GM12892 (cell line): ENCODE results near the gene EPHA4.

Experiments
- DNase-seq: peaks from one replicate; pipeline ENCODE4 v3.0.0; 2011; ENCODE audit not compliant: insufficient read length
- FAIRE-seq: peaks from 2 replicates; lab custom pipeline; 2011; peaks lifted over from hg19 to GRCh38; lab: Jason Lieb, UNC
- POLR2A ChIP-seq: IDR thresholded peaks from 2 replicates; pipeline ENCODE4 v1.6.1; 2011; ENCODE audit warnings: low read depth, low read length, control low read depth
- POLR2AphosphoS5 ChIP-seq: IDR thresholded peaks from 2 replicates; pipeline ENCODE4 v1.6.1; 2011; ENCODE audit warnings: low read depth, low read length, control low read depth
- TAF1 ChIP-seq: IDR thresholded peaks from 2 replicates; pipeline ENCODE4 v1.6.1; 2011; ENCODE audit warnings: low read depth, mild to moderate bottlenecking, control low read depth, low read length, borderline replicate concordance

The EPHA4 gene

DNA sequence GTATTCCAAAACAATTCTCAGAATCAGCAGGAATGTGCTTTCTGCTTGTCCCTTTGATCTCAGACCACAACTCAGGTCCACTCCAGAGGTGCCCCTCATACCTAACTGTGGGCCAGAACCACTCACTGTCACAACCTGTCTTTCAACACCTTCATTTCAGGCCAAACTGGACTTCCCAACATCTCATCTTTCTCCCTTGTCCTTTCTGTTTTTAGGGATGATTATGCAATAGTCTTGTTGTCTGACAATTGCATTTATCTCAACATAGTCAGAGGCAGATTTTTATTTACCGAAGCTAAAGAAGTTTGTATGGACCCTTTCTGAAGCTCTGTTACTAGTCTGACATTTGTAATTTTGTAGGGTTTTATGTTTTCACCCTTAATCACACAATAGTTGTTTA is 95.9 kb downstream of the EPHA4 start:
- TF ChIP-seq POLR2A (no peak), POLR2AphosphoS5 (no peak), TAF1 (no peak)
- FAIRE-seq, result no peak
- DNase-seq, result no peak

- no peak for TF ChIP-seq TAF1
- TF ChIP-seq POLR2A, result no peak
- TF ChIP-seq POLR2AphosphoS5, result no peak
- FAIRE-seq (no peak), DNase-seq (no peak)
These were observed 98.7 kb downstream of the EPHA4 start for GRCh38 chr2:221473451-221473850.

DNA sequence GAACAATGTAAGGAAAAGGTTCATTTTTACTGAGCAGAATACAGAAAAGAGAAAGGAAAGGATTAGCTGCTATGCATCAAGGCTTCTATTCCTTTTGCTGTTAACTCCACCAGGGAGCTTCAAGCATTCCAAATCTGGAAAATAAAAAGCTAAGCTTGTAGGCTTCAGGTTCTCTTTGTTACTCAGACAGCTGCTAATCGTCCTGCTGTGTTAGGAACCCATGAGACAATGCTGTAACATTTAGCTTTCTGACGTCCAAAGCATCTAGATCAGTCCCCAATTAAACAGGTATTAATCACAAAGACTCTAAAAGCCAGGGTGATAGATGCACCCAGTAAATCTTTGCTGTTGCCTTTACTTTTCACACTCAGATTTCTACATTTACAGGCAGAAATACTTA is 103.8 kb downstream of the EPHA4 start:
- DNase-seq (no peak), FAIRE-seq (no peak)
- TF ChIP-seq POLR2A (no peak), TAF1 (no peak), POLR2AphosphoS5 (no peak)

DNA sequence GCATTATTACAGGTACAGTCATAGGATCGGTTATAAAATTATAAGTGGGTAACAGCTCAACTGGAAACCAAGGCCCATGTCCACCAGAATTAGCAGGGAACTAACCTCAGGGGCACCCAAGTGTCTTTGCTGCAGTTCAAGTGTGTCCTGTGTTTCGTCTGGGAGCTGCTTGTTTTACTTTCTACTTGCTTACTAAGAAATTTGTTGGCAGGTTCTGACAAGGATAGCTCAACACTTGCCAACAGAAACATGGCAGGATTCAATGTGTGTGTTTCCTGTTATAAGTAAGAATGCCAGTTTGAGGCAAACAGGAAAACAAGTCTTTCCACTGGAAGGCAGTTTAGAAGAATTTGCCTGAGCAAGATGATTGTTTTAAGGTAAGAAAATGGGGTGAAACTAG is 104.5 kb downstream of the EPHA4 start:
- DNase-seq (no peak), FAIRE-seq (no peak)
- TF ChIP-seq POLR2A (no peak), POLR2AphosphoS5 (no peak), TAF1 (no peak)

DNA sequence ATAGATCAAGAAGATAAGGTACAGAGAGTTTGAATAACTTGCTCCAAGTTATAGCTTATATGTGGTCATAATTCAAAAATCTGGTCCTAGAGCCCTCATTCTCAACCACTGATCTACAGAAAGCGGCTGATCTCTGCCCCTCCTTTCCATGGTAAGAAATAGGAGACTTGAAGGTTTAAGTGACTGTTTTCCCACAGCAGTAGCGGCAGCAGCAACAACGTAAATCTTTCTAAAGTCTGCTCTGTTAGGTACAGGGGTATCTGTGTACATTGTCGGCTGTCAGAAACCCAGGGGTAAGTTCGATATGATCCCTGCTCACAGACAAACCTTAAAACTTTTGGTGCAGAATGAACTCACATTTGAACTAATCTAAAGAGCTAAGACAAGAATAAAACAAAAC is 105.4 kb downstream of the EPHA4 start:
- no peak for TF ChIP-seq TAF1
- no peak for TF ChIP-seq POLR2AphosphoS5
- TF ChIP-seq POLR2A, result no peak
- DNase-seq (no peak), FAIRE-seq (no peak)

DNA sequence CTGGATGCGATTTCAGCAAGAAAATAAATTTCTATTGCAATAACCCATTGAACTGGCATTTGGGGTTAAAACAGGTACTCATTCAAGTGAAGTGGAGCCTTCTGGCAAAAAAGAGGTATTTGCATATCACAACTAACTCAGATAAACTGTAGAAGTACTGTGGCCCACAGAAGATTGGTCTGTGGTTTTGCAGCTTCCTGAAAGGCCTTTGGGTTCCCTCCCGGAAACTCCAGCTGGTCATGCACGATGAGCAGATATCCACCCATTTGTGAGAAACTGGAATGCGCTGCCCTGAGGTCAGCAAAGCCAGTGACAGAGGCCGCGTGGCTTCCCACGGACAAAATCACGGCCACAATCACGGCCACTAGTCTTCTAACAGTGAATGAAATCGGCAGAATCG is 106.3 kb downstream of the EPHA4 start:
- no peak for FAIRE-seq
- TF ChIP-seq POLR2AphosphoS5, result no peak
- TF ChIP-seq TAF1, result no peak
- no peak for TF ChIP-seq POLR2A
- DNase-seq, result no peak

DNA sequence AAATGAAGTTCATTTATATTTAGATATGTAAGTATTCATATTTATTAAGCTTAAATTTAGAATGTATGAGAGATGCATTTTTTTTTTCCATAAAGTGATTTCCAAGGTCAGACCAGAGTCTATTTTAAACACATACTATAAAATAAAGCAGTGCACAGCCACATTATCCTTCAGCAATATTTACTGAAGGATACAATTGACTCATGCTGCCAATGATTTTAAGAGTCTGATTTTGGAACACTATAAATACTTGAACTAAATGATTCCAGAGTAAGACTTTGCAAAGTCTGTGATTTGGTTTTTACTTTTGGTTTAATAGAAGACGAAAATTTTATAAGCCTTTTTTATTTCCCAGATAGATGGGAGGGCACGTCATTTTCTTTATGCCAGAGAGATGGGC is 107.1 kb downstream of the EPHA4 start:
- TF ChIP-seq POLR2AphosphoS5, result no peak
- no peak for TF ChIP-seq POLR2A
- TF ChIP-seq TAF1, result no peak
- DNase-seq (no peak), FAIRE-seq (no peak)

DNA sequence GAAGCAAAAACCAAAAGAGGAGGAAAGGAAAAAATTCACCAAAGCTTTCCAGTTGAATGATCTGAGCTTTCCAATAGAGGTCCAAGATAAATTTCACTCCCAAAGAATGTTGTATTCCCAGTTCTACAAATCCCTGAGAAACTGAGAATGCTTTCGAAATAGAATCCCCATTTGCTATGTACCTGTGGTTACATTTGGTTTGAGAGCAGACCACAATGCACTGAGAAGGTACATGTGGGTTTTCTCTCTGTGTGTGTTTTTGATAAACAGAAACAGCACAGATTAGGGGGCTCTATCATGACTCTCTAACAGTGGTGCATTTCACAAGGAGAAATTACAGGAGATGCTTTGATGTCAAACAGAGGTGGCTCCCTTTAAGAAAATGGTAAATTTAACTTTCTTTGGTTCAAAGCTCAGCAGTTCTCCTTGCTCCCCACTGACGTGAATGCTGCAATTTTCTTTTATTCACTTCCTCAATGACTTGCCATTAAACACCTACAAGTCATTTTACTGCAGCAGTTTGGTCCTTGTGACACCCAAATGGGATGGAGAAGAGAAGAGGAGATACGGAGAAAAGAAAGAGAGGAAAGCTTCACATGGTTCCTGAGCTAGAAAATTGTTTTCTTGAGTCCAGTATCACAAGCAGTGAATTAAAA is 108.7 kb downstream of the EPHA4 start:
- DNase-seq, result no peak
- TF ChIP-seq POLR2AphosphoS5, result no peak
- TF ChIP-seq POLR2A, result no peak
- no peak for TF ChIP-seq TAF1
- FAIRE-seq, result no peak

DNA sequence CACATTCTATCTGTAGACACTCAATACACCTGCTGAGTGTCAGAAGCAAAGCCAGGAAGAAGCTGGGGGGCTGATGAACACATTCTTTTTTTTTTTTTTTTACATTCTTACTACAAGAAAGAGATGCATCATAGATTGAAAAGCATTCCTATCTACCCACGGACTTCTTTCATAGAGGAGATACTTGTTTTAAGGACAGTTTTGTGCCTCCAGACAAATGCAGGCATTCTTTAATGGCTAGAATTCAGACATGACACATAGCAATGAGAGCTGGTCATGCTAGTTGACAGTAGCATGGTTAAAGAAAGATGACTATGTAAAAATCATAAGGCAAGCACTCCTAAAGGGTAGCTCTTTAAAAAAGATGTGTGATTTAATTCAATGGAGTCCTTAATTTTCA is 110.2 kb downstream of the EPHA4 start:
- no peak for FAIRE-seq
- no peak for DNase-seq
- TF ChIP-seq POLR2A (no peak), POLR2AphosphoS5 (no peak), TAF1 (no peak)

GRCh38 chr2:221460136-221460535 is 112.0 kb downstream of the EPHA4 start:
- no peak for FAIRE-seq
- DNase-seq, result no peak
- TF ChIP-seq TAF1 (no peak), POLR2AphosphoS5 (no peak), POLR2A (no peak)

GRCh38 chr2:221458578-221458977 is 113.5 kb downstream of the EPHA4 start:
- TF ChIP-seq POLR2AphosphoS5, result no peak
- TF ChIP-seq POLR2A, result no peak
- TF ChIP-seq TAF1, result no peak
- FAIRE-seq, result no peak
- no peak for DNase-seq

DNA sequence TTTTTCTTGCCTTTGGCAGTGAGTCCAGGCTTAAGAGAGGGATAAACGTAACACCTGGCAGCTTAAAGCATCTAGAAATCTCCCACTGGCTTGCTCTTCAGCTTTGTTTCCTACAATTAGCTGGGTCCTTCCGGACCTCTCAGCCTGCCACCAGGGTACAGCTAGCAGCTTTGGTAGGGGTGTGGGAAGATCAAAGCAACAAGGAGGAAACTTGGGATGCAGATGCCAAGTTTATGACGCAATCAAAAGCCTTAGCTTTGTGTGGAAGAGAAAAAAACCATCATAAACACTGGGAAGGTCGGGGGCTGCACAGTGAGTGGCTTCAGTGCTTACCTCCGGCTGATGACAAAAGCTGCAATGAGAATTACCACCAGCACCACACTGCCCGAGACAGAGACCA is 116.9 kb downstream of the EPHA4 start:
- DNase-seq (no peak), FAIRE-seq (no peak)
- TF ChIP-seq POLR2A, result no peak
- TF ChIP-seq TAF1, result no peak
- TF ChIP-seq POLR2AphosphoS5, result no peak
